CD4-positive, alpha-beta T cell treated with Interleukin-1 beta for 1 hour (primary cell): ENCODE data around the gene ANKRD11.
"Not testable (repeated sequence)": the region's sequence is repeated elsewhere in the genome, so short reads cannot be mapped to it uniquely, and the experiment has no call there.

Source experiments
- DNase-seq, 2 donors: peaks; one replicate each; pipeline ENCODE4 v3.0.0-alpha.2; 2020 to 2022

The ANKRD11 gene

DNA sequence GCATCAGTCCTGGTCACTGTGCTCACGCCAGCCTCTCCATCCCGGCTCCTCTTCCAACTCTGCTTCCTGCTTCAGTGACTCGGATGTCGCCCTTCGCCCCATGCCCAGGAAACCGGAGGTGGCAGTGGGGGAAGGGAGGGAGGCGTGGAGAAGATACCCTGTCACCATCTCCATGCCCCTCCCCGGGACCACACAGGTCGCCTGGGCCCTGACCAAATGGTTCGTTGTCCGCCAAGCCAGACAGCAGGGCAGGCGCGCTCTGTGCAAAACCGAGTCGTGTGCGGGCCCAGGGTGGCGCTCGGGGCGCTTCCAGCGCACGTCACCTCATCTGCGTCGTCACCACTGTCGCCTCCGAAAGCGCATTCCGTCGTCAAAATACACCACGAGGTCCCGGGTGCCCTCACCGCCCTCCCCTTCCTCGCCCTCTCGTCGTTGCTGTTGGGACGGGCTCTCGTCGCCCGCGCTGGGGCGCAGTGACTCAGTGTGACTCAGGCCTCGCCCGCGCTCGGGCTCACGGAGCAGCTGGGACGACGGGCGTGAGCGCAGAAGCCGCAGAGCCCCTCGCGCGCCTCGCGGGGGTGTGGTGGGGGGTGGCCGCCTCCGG is 233.6 kb downstream of the ANKRD11 start:
- peak; percentile 72 to 77 for DNase-seq

DNA sequence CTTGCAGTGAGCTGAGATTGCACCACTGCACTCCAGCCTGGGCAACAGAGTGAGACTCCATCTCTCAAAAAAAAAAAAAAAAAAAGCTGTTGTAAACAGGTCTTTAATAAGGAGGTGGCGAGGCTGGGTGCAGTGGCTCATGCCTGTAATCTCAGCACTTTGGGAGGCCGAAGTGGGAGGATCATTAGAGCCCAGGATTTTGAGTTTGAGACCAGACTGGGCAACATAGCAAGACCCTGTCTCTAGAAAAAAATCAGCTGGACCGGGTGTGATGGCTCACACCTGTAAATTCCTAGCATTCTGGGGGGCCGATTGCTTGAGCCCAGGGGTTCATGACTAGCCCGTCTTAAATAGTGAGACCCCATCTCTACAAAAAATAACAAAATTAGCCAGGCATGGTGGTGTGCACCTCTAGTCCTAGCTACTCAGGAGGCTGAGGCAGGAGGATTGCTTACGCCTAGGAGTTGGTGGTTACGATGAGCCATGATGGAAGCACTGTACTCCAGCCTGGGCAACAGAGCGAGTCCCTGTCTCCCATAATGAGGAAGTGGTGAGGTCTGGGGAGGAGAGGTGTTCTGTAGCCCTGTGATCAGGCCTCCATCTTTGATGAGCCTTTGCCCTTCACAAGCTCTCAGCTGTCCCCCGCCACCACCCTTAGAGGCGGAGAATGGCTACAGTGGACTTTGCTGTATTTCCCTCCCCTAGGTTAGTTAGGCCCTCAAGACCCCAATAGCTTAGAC is 236.6 kb downstream of the ANKRD11 start:
- DNase-seq = no peak

DNA sequence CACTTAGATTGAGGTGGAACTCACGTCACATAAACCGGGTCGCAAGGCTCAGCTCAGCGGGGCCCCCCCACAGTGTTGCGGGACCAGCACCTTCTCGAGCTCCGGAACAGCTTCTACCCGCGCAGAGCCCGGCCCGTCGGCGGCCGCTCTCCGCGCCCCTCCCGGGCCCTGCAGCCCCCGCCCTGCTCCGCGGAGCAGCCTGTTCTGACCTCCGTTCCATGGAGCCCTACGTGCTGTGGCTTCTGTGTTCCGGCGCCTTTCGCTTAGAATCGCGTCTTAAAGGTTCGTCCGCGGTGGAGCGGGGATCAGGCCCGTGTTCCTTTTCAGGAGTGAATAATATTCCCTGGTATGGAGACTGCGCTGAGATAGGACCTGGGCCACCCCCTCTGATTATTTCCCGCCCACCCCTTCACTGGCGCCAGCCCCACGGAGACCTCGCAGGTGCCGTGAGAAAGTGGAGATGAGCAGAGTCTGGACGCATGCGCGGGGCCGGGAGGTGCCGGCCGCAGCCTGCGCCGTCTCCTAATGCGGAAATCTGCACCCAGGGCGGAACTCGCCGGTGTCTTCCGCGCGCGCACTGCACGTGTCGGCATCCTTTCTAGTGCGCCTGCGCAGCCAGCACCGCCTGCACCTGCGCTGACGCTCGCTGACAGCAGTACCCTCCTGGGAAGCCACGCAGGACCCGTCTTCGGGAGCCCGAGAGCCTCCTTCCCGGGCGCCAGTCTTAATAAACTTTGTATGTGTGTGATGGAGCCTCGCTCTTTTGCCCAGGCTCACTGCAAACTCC is 242.0 kb downstream of the ANKRD11 start:
- DNase-seq = peak; percentile 7 to 46

DNA sequence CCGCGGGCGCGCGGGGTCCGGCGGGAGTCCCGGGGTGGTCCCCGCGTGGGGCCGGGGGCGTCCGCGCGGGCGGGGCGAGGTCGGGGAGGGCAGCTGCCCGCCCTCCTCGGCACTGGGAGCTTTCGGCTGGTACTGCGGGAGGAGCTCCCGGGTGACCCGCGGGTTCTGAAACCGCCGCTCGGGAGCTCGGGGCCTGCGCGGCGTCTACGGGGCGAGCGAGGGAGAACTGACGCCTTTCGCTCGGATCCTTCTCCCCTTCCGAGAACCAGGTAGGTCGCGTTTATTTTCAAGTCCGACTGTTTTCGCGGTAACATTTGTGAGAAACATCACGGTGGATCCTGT is 242.7 kb downstream of the ANKRD11 start:
- DNase-seq = not testable (repeated sequence)

DNA sequence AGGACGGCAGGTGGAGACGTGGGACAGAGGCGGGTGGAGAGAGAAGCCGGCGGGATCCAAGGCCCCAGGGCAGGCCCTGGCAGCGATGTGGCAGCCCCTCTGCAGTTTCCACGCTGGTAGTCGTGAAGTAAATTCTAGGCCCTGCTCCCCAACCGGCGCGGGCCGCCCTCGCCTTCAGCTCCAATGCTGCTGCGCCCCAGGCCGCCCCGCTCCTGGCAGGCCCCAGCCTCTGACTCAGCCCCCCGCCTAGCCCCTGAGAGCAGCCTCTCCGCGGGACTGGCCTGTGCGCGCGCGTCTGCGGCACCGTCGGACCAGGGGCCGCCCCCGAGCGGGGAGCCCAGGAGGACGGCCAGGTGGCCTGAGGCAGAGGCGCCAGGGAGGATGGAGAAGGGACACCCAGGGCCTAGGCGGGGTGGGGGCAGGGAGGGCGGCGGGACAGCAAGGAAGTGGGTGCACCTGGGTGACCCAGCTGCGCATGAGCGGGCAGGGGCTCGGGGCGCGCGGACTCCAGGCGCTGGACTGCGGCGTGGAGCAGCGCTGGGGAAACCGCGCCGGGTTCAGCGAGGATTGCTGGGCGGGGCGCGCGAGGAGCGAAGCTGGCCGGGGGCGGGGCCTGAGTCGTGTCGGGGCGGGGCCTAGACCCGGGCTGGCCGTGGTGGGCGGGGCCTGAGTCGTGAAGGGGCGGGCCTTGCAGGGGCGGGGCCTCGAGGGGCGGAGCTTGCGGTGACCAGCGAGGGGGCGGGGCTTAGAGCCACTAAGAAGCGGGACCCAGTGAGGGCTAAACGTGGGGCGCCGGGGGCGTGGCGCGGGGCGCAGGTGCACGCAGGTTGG is 243.2 kb downstream of the ANKRD11 start:
- DNase-seq = peak; percentile 90 to 92

DNA sequence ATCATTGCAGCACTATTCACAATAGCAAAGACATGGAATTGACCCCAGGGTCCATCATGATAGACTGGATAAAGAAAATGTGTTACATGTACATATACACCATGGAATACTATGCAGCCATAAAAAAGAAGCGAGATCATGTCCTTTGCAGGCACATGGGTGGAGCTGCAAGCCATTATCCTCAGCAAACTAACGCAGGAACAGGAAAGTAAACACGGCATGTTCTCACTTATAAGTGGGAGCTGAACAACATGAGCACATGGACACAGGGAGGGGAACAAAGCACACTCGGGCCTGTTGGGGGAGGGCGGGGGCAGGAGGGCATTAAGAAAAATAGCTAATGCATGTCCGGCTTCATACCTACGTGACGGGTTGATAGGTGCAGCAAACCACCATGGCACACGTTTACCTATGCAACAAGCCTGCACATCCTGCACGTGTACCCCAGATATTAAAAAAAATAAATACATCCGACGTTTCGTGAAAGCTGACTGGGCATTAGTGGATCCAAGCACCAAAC is 243.9 kb downstream of the ANKRD11 start:
- DNase-seq = no peak

DNA sequence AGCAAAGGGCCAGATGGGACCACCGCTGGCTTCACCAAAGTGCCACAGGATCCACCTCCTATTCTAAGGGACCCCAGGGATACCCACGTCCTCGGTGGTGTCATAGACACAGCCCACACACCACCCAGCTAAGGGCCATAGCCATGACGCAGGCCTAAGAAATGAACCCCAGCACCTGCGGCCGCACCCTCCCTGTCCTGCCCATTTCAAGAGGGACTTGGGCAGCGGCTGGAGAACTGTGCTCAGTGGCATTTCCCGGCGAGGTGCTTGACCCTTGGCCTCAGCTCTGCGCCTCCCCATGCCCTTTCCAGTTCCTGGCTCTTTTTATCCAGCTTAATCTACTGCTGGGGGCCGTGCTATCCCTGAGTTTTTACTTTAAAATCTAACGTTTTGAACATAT is 245.6 kb downstream of the ANKRD11 start:
- no peak for DNase-seq

DNA sequence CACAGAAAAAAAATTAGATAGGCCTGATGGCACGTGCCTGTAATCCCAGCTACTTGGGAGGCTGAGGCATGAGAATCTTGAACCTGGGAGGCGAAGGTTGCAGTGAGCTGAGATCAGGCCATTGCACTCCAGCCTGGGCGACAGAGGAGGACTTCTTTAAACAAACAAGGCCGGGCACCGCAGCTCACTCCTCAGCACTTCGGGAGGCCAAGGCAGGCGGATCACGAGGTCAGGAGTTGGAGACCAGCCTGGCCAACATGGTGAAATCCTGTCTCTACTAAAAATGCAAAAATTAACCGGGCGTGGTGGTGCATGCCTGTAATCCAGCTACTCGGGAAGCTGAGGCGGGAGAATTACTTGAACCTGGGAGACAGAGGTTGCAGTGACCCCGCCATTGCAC is 246.1 kb downstream of the ANKRD11 start:
- DNase-seq = not testable (repeated sequence)

DNA sequence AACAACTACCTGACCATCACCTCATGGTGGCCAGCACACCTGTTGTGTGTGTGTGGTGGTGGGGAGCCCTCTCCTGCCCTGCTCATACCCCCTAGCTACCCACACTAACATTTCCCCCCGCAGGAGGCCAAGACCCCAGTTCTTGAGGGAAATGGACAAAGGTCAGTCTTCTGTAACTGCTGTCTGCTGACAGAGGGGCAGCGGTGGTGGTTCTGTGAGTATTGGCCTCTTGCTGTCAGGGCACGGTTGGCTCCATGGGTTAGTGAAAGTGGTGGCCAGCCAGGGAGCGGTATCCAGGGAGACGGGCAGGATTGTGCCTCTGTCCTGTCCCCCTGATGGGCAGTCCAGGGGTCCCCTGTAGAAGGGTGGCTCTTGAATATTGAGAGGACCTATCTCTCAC is 246.7 kb downstream of the ANKRD11 start:
- no peak for DNase-seq

DNA sequence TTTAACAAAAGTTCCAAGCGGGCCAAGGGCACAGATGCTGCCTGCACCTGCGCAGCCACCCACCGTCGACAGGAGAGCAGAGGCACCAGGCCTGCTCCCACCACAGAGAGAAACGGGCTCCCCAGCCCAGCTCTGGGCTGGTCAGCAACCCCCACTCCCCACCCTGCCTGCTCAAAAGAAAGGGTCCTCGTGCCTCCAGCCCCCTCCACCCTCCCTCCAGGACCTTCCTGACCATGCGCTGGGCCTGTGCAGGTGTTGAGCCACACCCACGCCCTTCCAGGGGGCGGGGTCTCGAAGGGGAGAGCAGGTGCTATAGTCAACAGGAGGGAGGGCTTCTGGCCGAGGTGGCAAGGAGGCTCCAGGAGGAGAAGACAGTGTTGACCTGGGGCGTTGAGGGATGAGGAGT is 247.6 kb downstream of the ANKRD11 start:
- DNase-seq = no peak

DNA sequence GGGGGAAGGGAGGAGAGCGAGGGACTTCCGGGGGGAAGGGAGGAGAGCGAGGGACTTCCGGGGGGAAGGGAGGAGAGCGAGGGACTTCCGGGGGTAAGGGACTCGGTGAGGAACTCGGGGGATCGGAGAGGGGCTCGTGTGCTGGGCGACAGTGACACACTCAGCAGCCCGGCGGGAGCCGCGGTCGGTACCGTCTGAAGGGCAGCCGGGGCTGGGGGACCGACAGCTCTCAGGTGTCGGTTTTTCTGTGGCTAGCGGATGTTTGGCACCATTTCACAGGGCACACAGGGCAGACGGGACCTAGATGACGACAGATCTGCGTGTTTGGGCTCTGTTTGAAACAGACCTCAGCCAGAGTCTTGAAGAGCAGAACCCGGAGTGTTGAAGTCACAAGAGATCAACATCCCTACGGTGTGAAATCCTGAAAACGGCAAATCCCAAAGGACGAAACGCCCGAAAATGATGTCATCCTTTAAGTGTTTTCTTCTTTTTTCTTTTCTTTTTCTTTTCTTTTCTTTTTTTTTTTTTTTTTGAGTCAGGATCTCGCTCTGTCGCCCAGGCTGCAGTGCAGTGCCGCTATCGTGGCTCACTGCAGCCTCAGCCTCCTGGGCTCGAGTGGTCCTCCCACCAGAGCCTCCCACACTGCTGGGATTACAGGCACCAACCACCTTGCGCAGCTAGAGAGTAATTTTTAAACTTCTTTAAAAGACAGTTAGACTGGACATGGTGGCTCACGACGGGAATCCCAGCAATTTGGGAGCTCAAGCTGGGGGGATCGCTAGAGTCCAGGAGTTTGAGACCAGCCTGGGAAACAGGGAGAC is 249.0 kb downstream of the ANKRD11 start:
- DNase-seq = peak; percentile 84 to 89

DNA sequence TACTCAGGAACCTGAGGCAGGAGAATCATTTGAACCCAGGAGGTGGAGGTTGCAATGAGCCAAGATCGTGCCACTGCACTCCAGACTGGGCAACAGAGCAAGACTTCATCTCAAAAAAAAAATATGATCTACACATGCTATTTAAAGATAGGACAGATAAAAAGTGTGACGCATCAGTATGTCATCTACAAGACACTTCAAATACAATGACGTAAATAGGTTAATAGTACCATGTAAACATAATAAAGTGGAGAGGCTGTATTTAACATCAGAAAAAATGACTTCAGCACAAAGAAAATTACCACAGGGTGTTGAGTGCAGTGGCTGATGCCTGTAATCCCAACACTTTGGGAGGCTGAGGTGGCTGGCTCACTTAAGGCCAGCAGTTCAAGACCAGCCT is 252.6 kb downstream of the ANKRD11 start:
- DNase-seq = no peak

DNA sequence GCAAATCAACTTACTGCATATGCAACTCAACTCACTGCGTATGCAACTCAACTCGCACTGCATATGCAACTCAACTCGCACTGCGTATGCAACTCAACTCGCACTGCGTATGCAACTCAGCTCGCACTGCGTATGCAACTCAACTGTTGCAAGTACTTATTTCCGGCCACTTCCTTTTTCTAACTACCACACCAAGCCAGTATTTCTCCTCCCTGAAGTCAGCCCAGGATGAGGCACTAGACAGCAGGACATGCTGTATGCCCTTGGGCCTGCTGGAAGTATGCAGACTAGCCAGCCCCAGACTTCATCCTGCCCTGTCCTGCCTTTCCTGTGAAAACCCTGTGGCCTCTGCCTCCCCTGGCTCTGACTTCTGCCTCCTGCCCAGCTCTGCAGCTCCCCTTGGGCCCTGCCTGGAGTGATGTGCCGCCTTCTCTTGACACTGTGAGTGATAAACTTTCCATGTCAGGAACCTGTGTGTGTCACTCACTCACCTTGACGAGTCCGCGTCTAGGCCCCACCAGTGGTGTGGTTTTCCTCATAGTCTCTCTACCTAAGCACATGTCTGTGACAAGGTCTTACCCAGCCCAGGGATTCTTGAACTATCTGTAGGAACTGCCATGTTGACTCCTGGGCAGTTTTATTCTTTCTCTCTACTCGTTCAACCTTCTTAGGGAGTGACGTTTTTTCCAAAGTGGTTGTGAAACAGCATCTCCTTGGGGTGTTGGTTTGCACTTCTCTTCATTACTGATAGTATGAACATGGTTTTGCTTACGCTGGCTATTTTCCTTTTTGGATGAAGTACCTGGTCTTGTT is 256.5 kb downstream of the ANKRD11 start:
- no peak for DNase-seq

DNA sequence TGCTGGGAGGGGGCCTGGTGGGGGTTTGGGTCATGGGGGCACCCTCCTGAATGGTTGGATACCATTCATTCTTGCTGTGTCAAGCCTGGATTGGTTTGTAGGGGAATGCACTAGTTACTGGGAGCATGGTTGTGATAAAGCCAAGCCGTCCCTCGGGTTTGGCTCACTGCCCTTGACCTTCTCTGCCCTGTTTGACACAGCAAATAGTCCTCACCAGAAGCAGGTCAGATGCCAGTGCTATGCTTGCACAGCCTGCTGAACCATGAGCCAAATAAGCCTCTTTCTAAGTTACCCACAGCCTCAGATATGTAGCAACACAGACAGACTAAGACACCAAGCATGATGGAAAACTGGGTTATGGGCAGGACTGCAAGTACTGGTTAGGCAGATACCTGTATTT is 258.3 kb downstream of the ANKRD11 start:
- no peak for DNase-seq

DNA sequence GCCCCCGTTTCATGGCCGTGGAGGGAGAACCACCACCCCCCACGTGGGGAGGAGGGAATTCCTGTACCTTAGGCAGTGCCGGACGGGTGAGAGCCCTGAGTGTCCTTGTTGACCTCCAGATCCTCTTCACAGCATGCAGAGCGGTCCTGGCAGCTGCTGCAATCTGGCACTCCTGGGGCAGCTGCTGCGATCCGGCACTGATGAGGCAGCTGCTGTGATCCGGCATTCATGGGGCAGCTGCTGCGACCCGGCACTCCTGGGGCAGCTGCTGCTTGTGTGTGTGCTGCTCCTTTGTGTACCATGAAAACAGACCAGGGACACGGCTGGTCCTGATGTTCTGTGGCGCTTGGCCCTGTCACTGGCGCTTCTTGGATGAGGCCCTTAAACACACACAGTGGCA is 260.1 kb downstream of the ANKRD11 start:
- DNase-seq = no peak

DNA sequence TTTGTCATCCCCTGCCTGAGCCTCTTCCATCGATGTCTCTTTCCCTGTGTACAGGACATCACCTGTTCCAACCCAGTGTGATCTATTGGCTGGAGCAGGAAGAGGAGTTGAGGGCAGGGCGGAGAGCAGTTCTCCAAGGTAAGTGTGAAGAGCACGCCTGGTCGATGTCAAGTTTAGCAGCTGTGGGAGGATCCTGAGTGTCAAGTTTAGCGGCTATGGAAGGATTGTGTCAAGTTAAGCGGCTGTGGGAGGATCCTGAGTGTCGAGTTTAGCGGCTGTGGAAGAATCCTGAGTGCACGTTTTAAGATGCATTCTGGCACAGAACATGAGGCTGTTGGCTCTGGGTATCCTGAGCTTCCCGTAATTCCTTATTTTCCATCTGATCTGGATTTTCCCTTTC is 265.7 kb downstream of the ANKRD11 start:
- DNase-seq = no peak

DNA sequence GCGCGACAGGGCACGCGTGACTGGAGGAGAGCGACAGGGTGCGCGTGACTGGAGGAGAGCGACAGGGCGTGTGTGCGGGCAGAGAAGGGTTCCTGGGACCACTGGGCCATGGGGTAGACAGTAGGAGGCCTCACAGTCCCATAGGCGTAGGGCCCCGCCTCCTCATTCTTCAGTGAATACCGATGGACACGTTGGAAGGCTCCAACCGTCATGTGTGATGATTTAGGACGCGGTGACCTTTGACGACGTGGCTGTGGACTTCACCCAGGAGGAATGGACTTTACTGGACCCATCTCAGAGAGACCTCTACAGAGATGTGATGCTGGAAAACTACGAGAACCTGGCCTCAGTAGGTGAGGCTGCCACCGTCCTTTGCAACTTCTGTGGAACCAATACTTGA is 267.4 kb downstream of the ANKRD11 start:
- no peak for DNase-seq

DNA sequence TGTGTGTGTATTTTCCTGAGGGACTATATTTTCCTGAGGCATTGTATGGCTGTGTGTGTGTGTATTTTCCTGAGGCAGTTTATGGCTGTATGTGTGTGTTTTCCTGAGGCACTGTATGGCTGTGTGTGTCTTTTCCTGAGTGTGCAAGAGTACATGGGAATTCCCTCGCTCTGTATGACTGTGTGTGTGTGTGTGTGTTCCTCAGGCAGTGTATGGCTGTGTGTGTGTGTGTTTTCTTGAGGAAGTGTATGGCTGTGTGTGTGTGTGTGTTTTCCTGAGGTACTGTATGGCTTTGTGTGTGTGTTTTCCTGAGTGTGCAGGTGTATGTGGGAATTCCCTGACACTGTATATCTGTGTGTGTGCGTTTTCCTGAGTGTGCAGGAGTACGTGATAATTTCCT is 268.8 kb downstream of the ANKRD11 start:
- no peak for DNase-seq

DNA sequence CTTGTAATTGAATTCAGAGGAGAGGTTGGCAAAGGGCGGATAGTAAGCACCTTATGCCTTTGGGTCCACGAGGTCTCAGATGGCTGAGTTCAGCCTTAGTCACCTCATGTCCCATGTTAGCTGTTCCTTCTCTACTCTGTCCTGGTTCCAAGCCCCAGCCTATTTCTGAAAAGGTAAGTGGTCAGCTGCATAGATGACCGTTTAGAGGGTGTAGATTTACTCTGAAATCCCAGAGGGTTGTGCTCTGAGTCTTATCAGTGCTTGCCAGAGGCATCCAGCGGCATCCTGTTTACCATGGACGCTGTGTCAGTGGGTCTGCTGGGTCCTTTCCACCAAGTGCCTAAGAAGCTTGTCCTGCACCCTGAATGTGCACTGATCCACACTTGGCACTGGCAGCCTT is 271.0 kb downstream of the ANKRD11 start:
- DNase-seq = no peak
